Measurements from ENCODE around the gene ARPC1A. TPM values are rescaled to one million over a fixed set of nuclear protein-coding genes. Genes with fewer than 3 reads are reported as not detected.
A peak's percentile ranks its signal among the peaks of the same experiment; 100 is the strongest.
"Not testable (repeated sequence)": the region's sequence is repeated elsewhere in the genome, so short reads cannot be mapped to it uniquely, and the experiment has no call there.

The ARPC1A gene
- total and polyA plus RNA-seq, 3 experiments from 2014 or later = 74.7 to 86.6 (median 86.5) TPM

GRCh38 chr7:99408379-99409191 lies 82.9 kb downstream of the ARPC1A start, which contains the start of the genes BUD31 and PDAP1:
BUD31 (plus strand) TSS chr7:99408969; CDS start chr7:99411093, 2,124 bp downstream.
PDAP1 (minus strand) TSS chr7:99408597; CDS start chr7:99408548, 49 bp downstream.
- peak within 1 kb of the TSS; percentile 93 for H3K27ac ChIP-seq (ENCODE audit: low read depth, low read length)
- DNase-seq = peak; percentile 85 to 99 (median 96)
- peaks cover 40% of the 10 kb centered on the region for H3K4me1 ChIP-seq (ENCODE audit: insufficient read depth, low read length)
- peak within 1 kb of the TSS; percentile 80 for H3K4me3 ChIP-seq (ENCODE audit: low read length)
- H3K36me3 ChIP-seq (ENCODE audit: insufficient read depth, low read length) = peaks cover 35% of the 10 kb centered on the region
- Mint-ChIP-seq H3K9me3 (no peaks in the 10 kb centered on the region), H3K36me3 (peaks cover 5 to 66% (median 8%) of the 10 kb centered on the region in 3 donors), H3K27me3 (no peaks in the 10 kb centered on the region), H3K4me3 (peak within 1 kb of the TSS; percentile 89 to 99 (median 95)), H3K4me1 (peaks cover 55 to 76% (median 55%) of the 10 kb centered on the region in 3 donors), H3K27ac (peak within 1 kb of the TSS; percentile 91 to 100 (median 98))
- ChIA-PET CTCF (interaction anchor here (0.6 to 1.9 kb wide), 19 partner anchors 10 to 209 kb away, joined by 3 to 9 read pairs (median 4); partner anchors contain the start of gene ZKSCAN5), POLR2A (interaction anchor here (0.5 to 5.4 kb wide), 20 partner anchors 9 to 1028 kb away, joined by 3 to 45 read pairs (median 6); partner anchors contain the start of genes ARPC1B, ATP5MF, CPSF4 and PTCD1)
- no peaks in the 10 kb centered on the region for H3K27me3 ChIP-seq (ENCODE audit: insufficient read depth, low read length, poor library complexity, severe bottlenecking)
- H3K9me3 ChIP-seq (ENCODE audit: low read length) = no peaks in the 10 kb centered on the region

- Mint-ChIP-seq H3K36me3 (peaks cover 5 to 63% (median 8%) of the 10 kb centered on the region in 3 donors), H3K4me1 (peaks cover 50 to 73% (median 52%) of the 10 kb centered on the region in 3 donors), H3K9me3 (no peaks in the 10 kb centered on the region), H3K4me3 (peak overlapping the region; percentile 89 to 99 (median 95)), H3K27ac (peak overlapping the region; percentile 91 to 100 (median 98)), H3K27me3 (no peaks in the 10 kb centered on the region)
- peak overlapping the region; percentile 80 for H3K4me3 ChIP-seq (ENCODE audit: low read length)
- H3K27ac ChIP-seq (ENCODE audit: low read depth, low read length) = peak overlapping the region; percentile 93
- no peak for DNase-seq
- H3K36me3 ChIP-seq (ENCODE audit: insufficient read depth, low read length) = peaks cover 31% of the 10 kb centered on the region
- POLR2A ChIA-PET = interaction anchor here (0.6 to 5.4 kb wide), 19 partner anchors 10 to 1019 kb away, joined by 3 to 45 read pairs (median 6); partner anchors contain the start of genes ARPC1B, ATP5MF, CPSF4 and PTCD1
- no peaks in the 10 kb centered on the region for H3K9me3 ChIP-seq (ENCODE audit: low read length)
- H3K27me3 ChIP-seq (ENCODE audit: insufficient read depth, low read length, poor library complexity, severe bottlenecking) = no peaks in the 10 kb centered on the region
- CTCF ChIA-PET = interaction anchor here (0.6 to 1.9 kb wide), 19 partner anchors 11 to 96 kb away, joined by 3 to 9 read pairs (median 4); partner anchors contain the start of gene ZKSCAN5
- peaks cover 40% of the 10 kb centered on the region for H3K4me1 ChIP-seq (ENCODE audit: insufficient read depth, low read length)
Measured at GRCh38 chr7:99409192-99409572, 83.5 kb downstream of the ARPC1A start.

- POLR2A ChIA-PET = interaction anchor here (0.5 to 2.9 kb wide), 6 partner anchors 20 to 149 kb away, joined by 6 to 29 read pairs (median 12); partner anchors contain the start of genes ARPC1B, ZNF394 and ZNF655
- Mint-ChIP-seq H3K4me1 (peaks cover 47 to 69% (median 49%) of the 10 kb centered on the region in 3 donors), H3K27me3 (no peaks in the 10 kb centered on the region), H3K9me3 (no peaks in the 10 kb centered on the region), H3K4me3 (peak overlapping the region; percentile 89 to 99 (median 95)), H3K36me3 (peaks cover 5 to 63% (median 8%) of the 10 kb centered on the region in 3 donors), H3K27ac (peak overlapping the region; percentile 91 to 100 (median 98))
- Histone ChIP-seq H3K9me3 (ENCODE audit: low read length) (no peaks in the 10 kb centered on the region), H3K36me3 (ENCODE audit: insufficient read depth, low read length) (peaks cover 31% of the 10 kb centered on the region), H3K4me3 (ENCODE audit: low read length) (peak overlapping the region; percentile 80), H3K27ac (ENCODE audit: low read depth, low read length) (peak overlapping the region; percentile 93), H3K27me3 (ENCODE audit: insufficient read depth, low read length, poor library complexity, severe bottlenecking) (no peaks in the 10 kb centered on the region), H3K4me1 (ENCODE audit: insufficient read depth, low read length) (peaks cover 37% of the 10 kb centered on the region)
- CTCF ChIA-PET = interaction anchor here (1.6 to 1.7 kb wide), 2 partner anchors 15 to 44 kb away, joined by 4 read pairs; no protein-coding TSS in a partner anchor
- no peak for DNase-seq
Measured at GRCh38 chr7:99409806-99410205, 84.1 kb downstream of the ARPC1A start.

GRCh38 chr7:99410635-99411034 lies 84.9 kb downstream of the ARPC1A start:
- no peaks in the 10 kb centered on the region for H3K27me3 ChIP-seq (ENCODE audit: insufficient read depth, low read length, poor library complexity, severe bottlenecking)
- DNase-seq = no peak
- H3K36me3 Mint-ChIP-seq = peaks cover 5 to 68% (median 8%) of the 10 kb centered on the region in 3 donors
- H3K27ac Mint-ChIP-seq = peak overlapping the region; percentile 21 to 99 (median 96)
- peaks cover 34% of the 10 kb centered on the region for H3K36me3 ChIP-seq (ENCODE audit: insufficient read depth, low read length)
- peaks cover 46 to 68% (median 54%) of the 10 kb centered on the region in 3 donors for H3K4me1 Mint-ChIP-seq
- H3K9me3 ChIP-seq (ENCODE audit: low read length) = no peaks in the 10 kb centered on the region
- no peak overlapping the region for H3K27ac ChIP-seq (ENCODE audit: low read depth, low read length)
- peaks cover 37% of the 10 kb centered on the region for H3K4me1 ChIP-seq (ENCODE audit: insufficient read depth, low read length)
- no peaks in the 10 kb centered on the region for H3K9me3 Mint-ChIP-seq
- no peaks in the 10 kb centered on the region for H3K27me3 Mint-ChIP-seq
- peak overlapping the region; percentile 11 to 99 (median 93) for H3K4me3 Mint-ChIP-seq
- no peak overlapping the region for H3K4me3 ChIP-seq (ENCODE audit: low read length)
- CTCF ChIA-PET = interaction anchor here (1.7 kb wide), 1 partner anchor 45 kb away, joined by 4 read pairs; no protein-coding TSS in a partner anchor
- POLR2A ChIA-PET = interaction anchor here (0.8 kb wide), 1 partner anchor 28 kb away, joined by 3 read pairs; the partner anchor contains the start of gene PTCD1

GRCh38 chr7:99415513-99416127 lies 89.9 kb downstream of the ARPC1A start:
- H3K27me3 ChIP-seq (ENCODE audit: insufficient read depth, low read length, poor library complexity, severe bottlenecking); H3K4me1 ChIP-seq (ENCODE audit: insufficient read depth, low read length); POLR2A ChIA-PET; H3K27me3 Mint-ChIP-seq; H3K4me3 Mint-ChIP-seq; H3K4me3 ChIP-seq (ENCODE audit: low read length); H3K27ac ChIP-seq (ENCODE audit: low read depth, low read length); H3K9me3 Mint-ChIP-seq; H3K9me3 ChIP-seq (ENCODE audit: low read length): not testable (repeated sequence)
- H3K36me3 ChIP-seq (ENCODE audit: insufficient read depth, low read length) = peaks cover 69% of the 10 kb centered on the region
- DNase-seq = peak in 1 of 5 donors; percentile 55
- peaks cover 5 to 92% (median 23%) of the 10 kb centered on the region in 3 donors for H3K36me3 Mint-ChIP-seq
- peaks cover 11 to 33% (median 16%) of the 10 kb centered on the region in 3 donors for H3K4me1 Mint-ChIP-seq
- H3K27ac Mint-ChIP-seq = peak overlapping the region in 3 of 8 donors; percentile 36 to 47 (median 36)
- CTCF ChIA-PET = interaction anchor here (1.3 to 1.8 kb wide), 3 partner anchors 23 to 83 kb away, joined by 3 to 4 read pairs (median 4); no protein-coding TSS in a partner anchor

Other genes starting within 250 kb of the ARPC1A start
- gene SMURF1, start 181.8 kb upstream of the ARPC1A start, total RNA-seq = 10 to 100 TPM; 14.8 to 14.9 TPM
- 2.2 TPM for gene SMURF1, start 181.8 kb upstream of the ARPC1A start, polyA plus RNA-seq
- gene KPNA7, start 117.8 kb upstream of the ARPC1A start, total RNA-seq = not detected
- gene KPNA7, start 117.8 kb upstream of the ARPC1A start, polyA plus RNA-seq = not detected
- gene MYH16, start 53.1 kb upstream of the ARPC1A start, total RNA-seq = not detected
- not detected for gene MYH16, start 53.1 kb upstream of the ARPC1A start, polyA plus RNA-seq
- gene ARPC1B, start 48.8 kb downstream of the ARPC1A start, total RNA-seq = 100 to 1,000 TPM; 238 to 258 TPM
- gene ARPC1B, start 48.8 kb downstream of the ARPC1A start, polyA plus RNA-seq = 821 TPM
- 100 to 1,000 TPM; 198 to 210 TPM for gene PDAP1, start 82.7 kb downstream of the ARPC1A start, total RNA-seq
- gene PDAP1, start 82.7 kb downstream of the ARPC1A start, polyA plus RNA-seq = 32.8 TPM
- gene BUD31, start 83.1 kb downstream of the ARPC1A start, total RNA-seq = 100 to 1,000 TPM; 185 to 188 TPM
- gene BUD31, start 83.1 kb downstream of the ARPC1A start, polyA plus RNA-seq = 176 TPM
- gene PTCD1, start 112.9 kb downstream of the ARPC1A start, total RNA-seq = 10 to 100 TPM in 1 of 2 experiments, 1 to 10 TPM in 1; 8.4 to 11.4 TPM
- gene PTCD1, start 112.9 kb downstream of the ARPC1A start, polyA plus RNA-seq = 4.5 TPM
- gene CPSF4, start 113.0 kb downstream of the ARPC1A start, total RNA-seq = 10 to 100 TPM; 58.7 to 66.6 TPM
- 22.7 TPM for gene CPSF4, start 113.0 kb downstream of the ARPC1A start, polyA plus RNA-seq
- gene ATP5MF, start 140.3 kb downstream of the ARPC1A start, total RNA-seq = 100 to 1,000 TPM; 438 to 456 TPM
- 439 TPM for gene ATP5MF, start 140.3 kb downstream of the ARPC1A start, polyA plus RNA-seq
- gene ZNF789, start 147.0 kb downstream of the ARPC1A start, total RNA-seq = 10 to 100 TPM; 12.3 to 12.5 TPM
- gene ZNF789, start 147.0 kb downstream of the ARPC1A start, polyA plus RNA-seq = 6.1 TPM
- gene ZNF394, start 174.4 kb downstream of the ARPC1A start, total RNA-seq = 10 to 100 TPM; 34.1 to 35.0 TPM
- 65.6 TPM for gene ZNF394, start 174.4 kb downstream of the ARPC1A start, polyA plus RNA-seq
- gene ZKSCAN5, start 178.8 kb downstream of the ARPC1A start, total RNA-seq = 1 to 10 TPM; 8.4 TPM
- 5.0 TPM for gene ZKSCAN5, start 178.8 kb downstream of the ARPC1A start, polyA plus RNA-seq
- 1 to 10 TPM; 7.9 to 8.4 TPM for gene FAM200A, start 226.2 kb downstream of the ARPC1A start, total RNA-seq
- 7.6 TPM for gene FAM200A, start 226.2 kb downstream of the ARPC1A start, polyA plus RNA-seq
- 10 to 100 TPM; 55.8 to 58.2 TPM for gene ZNF655, start 232.7 kb downstream of the ARPC1A start, total RNA-seq
- gene ZNF655, start 232.7 kb downstream of the ARPC1A start, polyA plus RNA-seq = 91.6 TPM